GM23248 (cell line): ENCODE measurements around the gene EHD4.

ENCODE experiments used
- EZH2 ChIP-seq: fragments of 200-600 bp; sonication (generic); IDR thresholded peaks from 2 replicates; pipeline ENCODE4 v1.6.1; 2018; ENCODE audit warnings: antibody characterized with exemption, mild to moderate bottlenecking; ENCODE audit not compliant: insufficient read depth, poor library complexity, severe bottlenecking
- EZH2phosphoT487 ChIP-seq: fragments of 200-600 bp; sonication (generic); IDR thresholded peaks from 2 replicates; pipeline ENCODE4 v1.6.1; 2018; ENCODE audit warnings: antibody characterized with exemption, moderate library complexity, mild to moderate bottlenecking, low read depth; ENCODE audit not compliant: insufficient read depth

GRCh38 chr15:41994171-41994650 is 21.9 kb upstream of the EHD4 start:
- TF ChIP-seq EZH2 (no peak), EZH2phosphoT487 (no peak)
